Measurements from ENCODE around the gene MAP3K9. TPM values are rescaled to one million over a fixed set of nuclear protein-coding genes. Genes with fewer than 3 reads are reported as not detected.

MAP3K9 gene
- total RNA-seq, 2 donors from 2014 or later = 1.6 to 3.2 TPM

DNA sequence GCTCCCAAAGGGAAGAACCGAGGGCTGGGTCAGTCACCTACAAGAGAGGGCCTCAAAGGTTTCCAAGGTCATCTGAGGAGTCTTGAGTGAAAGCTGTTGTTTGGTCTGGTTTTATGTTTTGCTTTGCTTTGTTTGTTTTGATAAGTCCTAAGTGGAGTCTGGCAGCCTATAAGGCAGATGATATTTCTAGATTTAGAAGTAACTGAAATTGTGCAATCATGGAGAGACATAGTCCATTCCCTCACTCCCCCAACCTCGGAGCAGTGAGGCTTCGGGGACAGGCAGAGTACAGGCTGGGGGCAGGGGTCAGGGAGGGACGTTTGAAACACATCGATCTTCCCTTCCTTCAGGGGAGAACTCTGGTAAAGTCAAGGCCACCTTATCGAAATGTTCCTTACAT is 125.3 kb downstream of the MAP3K9 start:
- TF ChIP-seq, protein P1, sequence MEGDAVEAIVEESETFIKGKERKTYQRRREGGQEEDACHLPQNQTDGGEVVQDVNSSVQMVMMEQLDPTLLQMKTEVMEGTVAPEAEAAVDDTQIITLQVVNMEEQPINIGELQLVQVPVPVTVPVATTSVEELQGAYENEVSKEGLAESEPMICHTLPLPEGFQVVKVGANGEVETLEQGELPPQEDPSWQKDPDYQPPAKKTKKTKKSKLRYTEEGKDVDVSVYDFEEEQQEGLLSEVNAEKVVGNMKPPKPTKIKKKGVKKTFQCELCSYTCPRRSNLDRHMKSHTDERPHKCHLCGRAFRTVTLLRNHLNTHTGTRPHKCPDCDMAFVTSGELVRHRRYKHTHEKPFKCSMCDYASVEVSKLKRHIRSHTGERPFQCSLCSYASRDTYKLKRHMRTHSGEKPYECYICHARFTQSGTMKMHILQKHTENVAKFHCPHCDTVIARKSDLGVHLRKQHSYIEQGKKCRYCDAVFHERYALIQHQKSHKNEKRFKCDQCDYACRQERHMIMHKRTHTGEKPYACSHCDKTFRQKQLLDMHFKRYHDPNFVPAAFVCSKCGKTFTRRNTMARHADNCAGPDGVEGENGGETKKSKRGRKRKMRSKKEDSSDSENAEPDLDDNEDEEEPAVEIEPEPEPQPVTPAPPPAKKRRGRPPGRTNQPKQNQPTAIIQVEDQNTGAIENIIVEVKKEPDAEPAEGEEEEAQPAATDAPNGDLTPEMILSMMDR (IDR thresholded peaks at IDR 0.05) = no peak
- Histone ChIP-seq H3K4me1 (no peaks in the 10 kb centered on the region), H3K27ac (no peak overlapping the region), H3K36me3 (no peaks in the 10 kb centered on the region), H3K9me3 (no peaks in the 10 kb centered on the region), H3K27me3 (no peaks in the 10 kb centered on the region), H3K4me3 (no peak overlapping the region)
- DNase-seq (ENCODE audit: low spot score) = no peak

DNA sequence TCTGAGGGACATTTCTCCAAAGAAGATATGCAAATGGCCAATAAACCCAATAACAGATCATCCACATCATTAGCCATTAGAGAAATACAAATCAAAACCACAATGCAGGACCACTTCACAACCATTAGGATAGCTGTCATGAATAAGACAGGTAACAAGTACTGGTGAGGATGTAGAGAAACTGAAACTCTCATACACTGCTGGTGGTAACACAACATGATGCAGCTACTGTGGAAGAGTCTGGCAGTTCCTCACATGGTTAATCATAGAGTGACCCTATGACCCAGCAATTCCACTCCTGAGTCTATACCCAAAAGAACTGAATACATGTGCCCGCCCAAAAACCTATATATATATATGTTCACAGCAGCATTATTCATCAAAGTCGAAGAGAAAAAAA is 128.6 kb downstream of the MAP3K9 start:
- DNase-seq (ENCODE audit: low spot score) = no peak
- Histone ChIP-seq H3K27ac (no peak overlapping the region), H3K27me3 (no peaks in the 10 kb centered on the region), H3K9me3 (no peaks in the 10 kb centered on the region), H3K36me3 (no peaks in the 10 kb centered on the region), H3K4me3 (no peak overlapping the region), H3K4me1 (no peaks in the 10 kb centered on the region)
- TF ChIP-seq, protein P1 (IDR thresholded peaks at IDR 0.05) = no peak

DNA sequence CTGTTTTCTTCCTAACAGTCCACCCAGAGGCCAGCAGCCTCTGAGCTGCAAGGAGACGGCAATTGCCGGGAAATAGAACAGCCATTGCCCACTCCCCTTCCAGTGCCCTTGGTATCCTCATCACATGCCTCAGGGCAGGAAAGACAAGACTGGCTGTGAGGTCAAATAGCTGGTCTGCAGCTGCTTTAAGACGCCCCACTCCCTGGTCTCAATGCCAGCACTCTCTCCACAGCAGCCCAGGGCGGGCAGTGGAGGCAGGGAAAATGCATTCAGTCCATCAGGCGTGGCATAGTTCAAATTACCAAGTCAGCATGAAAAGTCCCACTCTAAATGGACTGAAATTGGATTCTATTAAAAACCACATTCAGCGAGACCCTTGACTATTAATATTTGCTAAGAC is 132.0 kb downstream of the MAP3K9 start:
- Histone ChIP-seq H3K4me3 (no peak overlapping the region), H3K36me3 (no peaks in the 10 kb centered on the region), H3K27me3 (no peaks in the 10 kb centered on the region), H3K27ac (no peak overlapping the region), H3K9me3 (no peaks in the 10 kb centered on the region), H3K4me1 (no peaks in the 10 kb centered on the region)
- no peak for DNase-seq (ENCODE audit: low spot score)
- TF ChIP-seq, protein P1 (IDR thresholded peaks at IDR 0.05) = no peak

Other genes with a start within 250 kb of the MAP3K9 start
- 10 to 100 TPM; 12.1 to 17.9 TPM for gene MED6, start 208.9 kb downstream of the MAP3K9 start, total RNA-seq
- gene TTC9, start 167.6 kb downstream of the MAP3K9 start, total RNA-seq = 1 to 10 TPM; 2.2 to 5.3 TPM
- 10 to 100 TPM; 36.4 to 39.2 TPM for gene PCNX1, start 97.9 kb upstream of the MAP3K9 start, total RNA-seq